Measurements from ENCODE around the gene PDE3B.

DNA sequence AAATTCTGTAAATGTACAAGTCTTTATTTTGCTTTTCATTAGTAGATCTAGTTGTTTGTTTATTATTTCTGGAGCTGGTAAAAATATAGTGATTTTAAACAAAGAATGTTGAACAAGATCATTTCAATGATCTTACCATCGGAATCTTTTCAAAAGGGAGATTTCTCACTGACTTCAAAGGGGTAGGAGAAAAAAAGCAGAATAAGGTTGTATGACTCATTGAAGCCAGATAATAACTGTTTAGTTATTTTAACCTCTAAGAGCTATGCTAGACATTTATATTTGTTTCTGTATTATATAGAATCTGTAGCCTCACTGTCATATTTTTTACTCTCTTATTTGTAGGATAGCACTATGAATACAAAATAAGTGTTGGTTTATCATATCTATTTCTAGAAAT is 8.1 kb upstream of the PDE3B start:
- TF ChIP-seq POLR2A (IDR thresholded peaks at IDR 0.05): no peak
- TF ChIP-seq, protein P1, sequence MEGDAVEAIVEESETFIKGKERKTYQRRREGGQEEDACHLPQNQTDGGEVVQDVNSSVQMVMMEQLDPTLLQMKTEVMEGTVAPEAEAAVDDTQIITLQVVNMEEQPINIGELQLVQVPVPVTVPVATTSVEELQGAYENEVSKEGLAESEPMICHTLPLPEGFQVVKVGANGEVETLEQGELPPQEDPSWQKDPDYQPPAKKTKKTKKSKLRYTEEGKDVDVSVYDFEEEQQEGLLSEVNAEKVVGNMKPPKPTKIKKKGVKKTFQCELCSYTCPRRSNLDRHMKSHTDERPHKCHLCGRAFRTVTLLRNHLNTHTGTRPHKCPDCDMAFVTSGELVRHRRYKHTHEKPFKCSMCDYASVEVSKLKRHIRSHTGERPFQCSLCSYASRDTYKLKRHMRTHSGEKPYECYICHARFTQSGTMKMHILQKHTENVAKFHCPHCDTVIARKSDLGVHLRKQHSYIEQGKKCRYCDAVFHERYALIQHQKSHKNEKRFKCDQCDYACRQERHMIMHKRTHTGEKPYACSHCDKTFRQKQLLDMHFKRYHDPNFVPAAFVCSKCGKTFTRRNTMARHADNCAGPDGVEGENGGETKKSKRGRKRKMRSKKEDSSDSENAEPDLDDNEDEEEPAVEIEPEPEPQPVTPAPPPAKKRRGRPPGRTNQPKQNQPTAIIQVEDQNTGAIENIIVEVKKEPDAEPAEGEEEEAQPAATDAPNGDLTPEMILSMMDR (IDR thresholded peaks at IDR 0.05 in 8 of 11, conservative IDR thresholded peaks at IDR 0.05 in 3 of 11): no peak
- TF ChIP-seq POLR2AphosphoS5 (IDR thresholded peaks at IDR 0.05): no peak
